Hematopoietic multipotent progenitor cell treated with erythropoietin and hydrocortisone succinate and interleukin-3 and kit ligand, for 6 days (in vitro differentiated cells): ENCODE measurements around the gene TROAP.

Experiments used
- DNase-seq: peaks from one replicate; pipeline ENCODE4 v3.0.0-alpha.2; 2015

Gene TROAP

DNA sequence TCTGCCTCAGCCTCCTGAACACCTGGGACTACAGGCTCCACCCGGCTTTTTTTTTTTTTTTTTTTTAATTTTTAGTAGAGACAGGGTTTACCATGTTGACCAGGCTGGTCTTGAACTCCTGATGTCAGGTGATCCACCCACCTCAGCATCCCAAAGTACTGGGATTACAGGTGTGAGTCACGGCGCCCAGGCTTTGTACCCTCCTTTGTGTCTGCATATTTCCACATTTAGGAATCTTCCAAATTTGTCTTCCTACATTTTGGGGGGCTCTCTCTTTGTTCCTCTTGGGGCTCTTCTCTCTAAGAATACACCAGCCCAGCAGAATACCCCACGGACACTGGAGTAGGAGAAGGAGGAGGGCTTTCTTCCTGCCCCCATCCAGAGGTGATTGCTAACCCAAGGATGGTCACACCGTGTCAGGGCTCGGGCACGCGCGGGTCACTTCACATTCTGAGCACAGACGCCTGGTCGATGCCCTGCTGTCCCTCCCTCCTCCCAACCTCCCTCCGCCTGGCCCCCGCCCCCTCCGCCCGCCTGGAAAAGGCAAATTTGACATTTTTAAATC lies 21.5 kb downstream of the TROAP start:
- no peak for DNase-seq

GRCh38 chr12:49345051-49345824 lies 22.2 kb downstream of the TROAP start:
- peak; percentile 36 for DNase-seq

GRCh38 chr12:49345825-49346658 lies 23.0 kb downstream of the TROAP start:
- DNase-seq, result no peak

- peak; percentile 56 for DNase-seq
Observed at GRCh38 chr12:49346659-49347310, 23.7 kb downstream of the TROAP start, which contains the start of gene DNAJC22. Gene DNAJC22 (plus strand): TSS chr12:49346888. CDS start chr12:49348873, 1,985 bp downstream.

- DNase-seq, result peak; percentile 78
Observed at GRCh38 chr12:49347311-49348193, 24.5 kb downstream of the TROAP start.

- no peak for DNase-seq
Observed at GRCh38 chr12:49348781-49349180, 25.7 kb downstream of the TROAP start.

- no peak for DNase-seq
Observed at GRCh38 chr12:49349266-49349665, 26.2 kb downstream of the TROAP start.

DNA sequence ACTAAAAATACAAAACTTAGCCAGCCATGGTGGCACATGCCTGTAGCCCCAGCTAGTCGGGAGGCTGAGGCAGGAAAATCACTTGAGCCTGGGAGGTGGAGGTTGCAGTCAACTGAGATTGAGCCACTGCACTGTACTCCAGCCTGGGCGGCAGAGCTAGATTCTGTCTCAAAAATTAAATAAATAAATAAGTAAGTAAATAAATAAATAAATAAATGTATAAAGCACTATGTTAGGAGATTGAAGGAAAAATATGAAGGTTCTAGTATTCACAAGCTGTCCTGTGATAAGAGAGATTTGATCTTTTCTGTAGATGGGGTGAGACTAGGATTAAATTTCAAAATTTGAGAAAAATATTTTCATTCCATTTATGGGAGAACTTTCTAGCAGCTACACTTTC lies 29.3 kb downstream of the TROAP start:
- DNase-seq, result no peak

DNA sequence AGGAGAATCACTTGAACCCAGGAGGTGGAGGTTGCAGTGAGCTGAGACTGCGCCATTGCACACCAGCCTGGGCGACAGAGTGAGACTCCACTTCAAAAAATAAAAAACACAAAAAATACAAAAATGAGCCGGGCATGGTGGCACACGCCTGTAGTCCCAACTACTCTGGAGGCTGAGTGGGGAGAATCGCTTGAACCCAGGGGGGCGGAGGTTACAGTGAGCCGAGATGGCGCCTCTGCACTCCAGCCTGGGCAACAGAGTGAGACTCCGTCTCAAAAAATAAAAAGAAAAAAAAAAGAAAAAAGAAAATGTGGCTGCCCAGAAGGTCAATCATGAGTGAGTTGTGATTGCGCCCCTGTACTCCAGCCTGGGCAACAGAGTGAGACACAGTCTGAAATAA lies 32.9 kb downstream of the TROAP start:
- DNase-seq, result no peak

- DNase-seq, result peak; percentile 74
Observed at GRCh38 chr12:49357103-49357678, 34.1 kb downstream of the TROAP start.

DNA sequence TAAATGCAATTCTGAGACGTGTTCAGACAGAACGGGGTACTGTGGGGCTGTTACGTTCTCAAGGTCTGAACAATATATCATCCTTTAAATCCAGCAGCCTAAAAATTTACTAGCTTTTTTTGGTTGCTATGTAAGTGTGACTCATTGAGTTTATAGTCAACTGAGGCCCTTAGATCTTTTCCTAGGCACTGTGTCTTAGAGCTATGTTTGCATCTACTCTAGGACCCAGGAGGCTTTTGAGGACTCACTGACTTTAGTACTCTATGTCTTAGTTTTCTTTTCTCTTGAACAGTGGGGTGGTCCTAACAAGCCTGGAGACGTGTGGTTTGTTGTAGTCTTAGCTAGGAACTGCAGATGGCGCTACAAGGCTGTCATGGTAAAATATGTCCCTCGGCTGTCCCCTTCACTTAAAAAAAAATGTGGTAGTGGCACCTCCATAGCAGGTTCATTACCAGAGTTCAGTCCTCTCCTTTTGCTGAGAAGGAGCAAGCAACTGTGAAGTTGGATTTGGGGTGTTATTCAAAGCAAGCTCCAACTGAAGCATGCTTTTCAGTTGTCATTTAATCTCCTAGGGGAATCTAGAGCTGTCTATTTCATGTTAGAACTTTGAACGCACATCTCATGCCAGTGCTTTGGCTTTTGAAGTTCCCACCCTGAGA lies 35.6 kb downstream of the TROAP start:
- DNase-seq, result peak; percentile 91

- DNase-seq, result no peak
Observed at GRCh38 chr12:49359671-49360070, 36.6 kb downstream of the TROAP start.

DNA sequence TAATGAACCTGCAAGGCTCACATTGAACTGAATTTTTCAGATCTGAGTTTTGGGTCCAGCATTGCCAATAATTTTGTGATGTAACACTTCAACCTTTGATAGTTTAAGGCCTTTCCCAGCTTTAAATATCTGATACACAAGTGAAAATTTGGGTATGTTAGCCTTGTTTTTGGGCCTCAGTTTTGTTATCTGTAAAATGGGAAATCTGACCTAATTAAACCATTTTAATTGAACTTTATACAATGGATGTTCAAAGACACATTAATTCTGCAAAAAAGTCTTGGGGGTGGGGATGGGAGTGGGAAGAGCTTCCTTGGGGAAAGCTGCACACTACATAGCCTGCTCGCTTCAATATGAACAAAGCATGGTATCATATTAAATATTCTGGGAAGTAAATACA lies 39.0 kb downstream of the TROAP start:
- DNase-seq, result no peak

- DNase-seq, result no peak
Observed at GRCh38 chr12:49364989-49365388, 41.9 kb downstream of the TROAP start.

DNA sequence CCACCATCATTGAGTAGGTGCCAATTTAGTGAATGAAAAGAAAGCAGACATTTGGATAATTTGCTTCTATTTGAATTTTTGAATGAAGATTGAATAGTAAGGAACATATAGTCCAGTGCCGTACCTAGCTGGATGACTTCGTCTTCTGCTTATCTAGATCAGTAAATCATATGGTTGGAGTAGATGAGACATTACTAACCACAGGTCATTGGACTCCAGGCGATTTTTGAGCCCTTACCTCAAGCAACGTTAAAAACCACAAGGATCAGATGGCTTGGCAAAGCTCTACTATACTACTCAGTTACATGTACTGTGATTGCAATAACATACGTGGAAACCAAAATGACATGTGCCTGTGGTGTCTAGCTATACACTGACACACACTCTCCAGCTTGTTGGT lies 42.5 kb downstream of the TROAP start:
- DNase-seq, result peak; percentile 78

GRCh38 chr12:49366096-49366651 lies 43.1 kb downstream of the TROAP start:
- DNase-seq, result no peak

- DNase-seq, result peak; percentile 92
Observed at GRCh38 chr12:49366652-49367380, 43.8 kb downstream of the TROAP start.

GRCh38 chr12:49367381-49368239 lies 44.6 kb downstream of the TROAP start, which contains the start of gene SPATS2:
Gene SPATS2 (plus strand): TSS chr12:49367462. CDS start chr12:49461013, 93,551 bp downstream.
- DNase-seq, result peak; percentile 41

GRCh38 chr12:49368240-49368600 lies 45.2 kb downstream of the TROAP start:
- DNase-seq, result no peak
